Uterus (tissue), 2 donors: ENCODE results near the gene ADK.

ENCODE experiments used
- POLR2A ChIP-seq, 2 donors: fragments of 450-650 bp; IDR thresholded peaks; one replicate each; pipeline ENCODE4 v1.6.1; 2016; ENCODE audit warnings: antibody characterized with exemption in 2 of 2, mild to moderate bottlenecking in 1 of 2, moderate library complexity in 1 of 2
- TF ChIP-seq, protein P1 (sequence below), 4 experiments: fragments of 200-600 bp in 2 of 4; fragments of 450-650 bp in 2 of 4; sonication (generic) in 2 of 4; IDR thresholded peaks; one replicate each; pipeline ENCODE4 v1.5.1; 2016 to 2019; ENCODE audit warnings: antibody characterized with exemption in 4 of 4, mild to moderate bottlenecking in 2 of 4, moderate library complexity in 1 of 4

DNA sequence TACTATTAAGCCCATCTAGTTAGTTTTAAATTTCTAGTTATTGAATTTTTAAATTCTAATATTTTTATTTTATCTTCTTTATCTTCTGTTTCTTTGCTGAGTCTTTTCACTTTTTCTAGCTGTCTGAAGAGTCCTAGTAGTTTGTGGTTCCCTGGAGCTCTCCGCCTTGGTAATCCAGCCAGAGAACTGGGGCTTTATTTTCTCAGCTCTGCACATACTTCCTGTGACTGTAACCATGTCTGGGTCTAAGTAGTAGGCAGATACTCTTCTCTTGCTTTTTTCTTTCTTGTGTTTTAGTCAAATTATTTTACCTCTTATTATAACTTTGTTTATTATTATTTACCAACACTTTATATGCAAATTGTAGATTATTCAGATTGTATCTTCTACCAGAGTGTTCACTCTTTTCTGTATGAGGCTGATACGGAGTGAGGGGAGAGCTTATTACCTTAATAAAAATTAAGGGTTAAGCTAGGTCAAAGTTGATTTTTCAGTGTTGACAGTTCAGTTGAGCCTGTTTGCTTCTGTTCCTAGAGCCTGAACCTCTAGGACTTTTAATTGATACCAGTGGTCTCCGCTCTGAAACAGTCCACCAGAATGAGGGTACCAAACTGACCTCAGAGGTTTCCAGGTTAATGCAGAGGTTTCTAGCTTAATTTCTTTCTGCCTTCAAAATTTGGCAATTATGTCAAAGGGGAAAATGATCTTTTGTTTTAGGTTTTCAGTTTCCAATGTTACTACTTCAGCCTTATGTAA, 155.4 kb downstream of the ADK start:
- TF ChIP-seq, protein P1, sequence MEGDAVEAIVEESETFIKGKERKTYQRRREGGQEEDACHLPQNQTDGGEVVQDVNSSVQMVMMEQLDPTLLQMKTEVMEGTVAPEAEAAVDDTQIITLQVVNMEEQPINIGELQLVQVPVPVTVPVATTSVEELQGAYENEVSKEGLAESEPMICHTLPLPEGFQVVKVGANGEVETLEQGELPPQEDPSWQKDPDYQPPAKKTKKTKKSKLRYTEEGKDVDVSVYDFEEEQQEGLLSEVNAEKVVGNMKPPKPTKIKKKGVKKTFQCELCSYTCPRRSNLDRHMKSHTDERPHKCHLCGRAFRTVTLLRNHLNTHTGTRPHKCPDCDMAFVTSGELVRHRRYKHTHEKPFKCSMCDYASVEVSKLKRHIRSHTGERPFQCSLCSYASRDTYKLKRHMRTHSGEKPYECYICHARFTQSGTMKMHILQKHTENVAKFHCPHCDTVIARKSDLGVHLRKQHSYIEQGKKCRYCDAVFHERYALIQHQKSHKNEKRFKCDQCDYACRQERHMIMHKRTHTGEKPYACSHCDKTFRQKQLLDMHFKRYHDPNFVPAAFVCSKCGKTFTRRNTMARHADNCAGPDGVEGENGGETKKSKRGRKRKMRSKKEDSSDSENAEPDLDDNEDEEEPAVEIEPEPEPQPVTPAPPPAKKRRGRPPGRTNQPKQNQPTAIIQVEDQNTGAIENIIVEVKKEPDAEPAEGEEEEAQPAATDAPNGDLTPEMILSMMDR (IDR thresholded peaks at IDR 0.05) = no peak
- no peak for TF ChIP-seq POLR2A (IDR thresholded peaks at IDR 0.05)
